AG09309 (cell line): ENCODE measurements around the gene ANKRD28.
"Not testable (repeated sequence)": the region's sequence is repeated elsewhere in the genome, so short reads cannot be mapped to it uniquely, and the experiment has no call there.

Source experiments
- DNase-seq: peaks from one replicate; pipeline ENCODE4 v3.0.0-alpha.2; 2010; ENCODE audit warnings: low read depth
- H3K4me3 ChIP-seq: 2 replicates; pipeline ENCODE4 v1.5.1; 2011; ENCODE audit warnings: mild to moderate bottlenecking, low read depth, low read length, moderate library complexity; ENCODE audit not compliant: control insufficient read depth
- CTCF ChIP-seq: IDR thresholded peaks from 2 replicates; pipeline ENCODE4 v1.5.1; 2011; ENCODE audit warnings: mild to moderate bottlenecking, low read depth, low read length, inconsistent platforms; ENCODE audit not compliant: insufficient read depth, control insufficient read depth; ENCODE audit errors: missing control alignments

The ANKRD28 gene

GRCh38 chr3:15753056-15753710 lies 44.6 kb downstream of the ANKRD28 start:
- H3K4me3 ChIP-seq: no peak overlapping the region
- no peak for DNase-seq
- no peak for TF ChIP-seq CTCF

DNA sequence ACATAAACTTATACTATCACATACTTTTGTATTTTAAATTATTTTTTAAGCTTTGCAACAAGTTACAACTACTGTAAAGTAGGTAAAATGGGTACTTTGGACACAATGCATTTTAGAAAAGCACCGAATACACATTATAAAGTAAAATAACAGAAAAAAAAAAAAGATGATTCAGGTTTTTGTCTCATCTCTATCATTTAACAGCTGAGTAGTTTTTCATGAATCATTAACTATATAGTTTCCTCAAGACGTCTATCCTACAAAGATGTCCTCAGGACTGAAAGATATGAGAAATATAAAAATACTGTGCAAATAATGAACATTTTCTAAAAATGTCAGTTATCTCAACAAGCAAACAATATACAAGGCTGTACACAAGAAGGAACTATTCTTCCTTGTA lies 46.9 kb downstream of the ANKRD28 start:
- no peak overlapping the region for H3K4me3 ChIP-seq
- no peak for DNase-seq
- no peak for TF ChIP-seq CTCF

DNA sequence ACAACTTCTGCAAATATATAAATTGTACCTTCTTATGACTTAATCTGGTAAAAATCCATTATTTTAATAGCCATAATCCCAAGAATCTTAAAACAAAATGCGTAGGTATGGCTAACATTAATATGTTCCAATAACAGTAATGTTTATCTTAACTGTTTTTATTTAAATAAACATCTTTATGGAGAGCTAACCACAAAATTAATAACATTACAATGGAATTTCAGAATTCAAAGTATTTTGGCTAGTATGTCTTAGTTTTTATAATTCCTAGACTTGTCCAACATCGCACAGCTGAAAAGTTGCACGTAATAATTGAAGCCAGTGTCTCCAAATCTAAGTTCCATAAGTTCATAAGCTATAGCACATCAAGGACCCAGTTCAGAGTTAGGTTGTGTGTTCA lies 47.6 kb downstream of the ANKRD28 start:
- TF ChIP-seq CTCF: no peak
- DNase-seq: no peak
- H3K4me3 ChIP-seq: no peak overlapping the region

DNA sequence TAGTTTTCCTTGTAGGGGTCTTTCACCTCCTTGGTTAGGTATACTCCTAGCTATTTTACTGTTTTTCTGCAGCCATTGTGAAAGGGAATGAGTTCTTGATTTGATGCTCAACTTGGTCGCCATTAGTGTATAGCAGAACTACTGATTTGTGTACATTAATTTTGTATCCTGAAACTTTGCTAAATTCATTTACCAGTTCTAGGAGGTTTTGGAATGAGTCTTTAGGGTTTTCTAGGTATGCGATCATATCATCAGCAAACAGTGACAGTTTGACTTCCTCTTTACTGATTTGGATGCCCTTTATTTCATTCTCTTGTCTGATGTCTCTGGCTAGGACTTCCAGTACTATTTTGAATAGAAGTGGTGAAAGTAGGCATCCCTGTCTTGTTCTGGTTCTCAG lies 51.9 kb downstream of the ANKRD28 start:
- H3K4me3 ChIP-seq, DNase-seq: not testable (repeated sequence)

- no peak for DNase-seq
- TF ChIP-seq CTCF: no peak
Observed at GRCh38 chr3:15744176-15744575, 53.6 kb downstream of the ANKRD28 start.

GRCh38 chr3:15743587-15744009 lies 54.2 kb downstream of the ANKRD28 start:
- DNase-seq: no peak
- no peak overlapping the region for H3K4me3 ChIP-seq

More at GRCh38 chr3:15744176-15744575, 53.6 kb downstream of the ANKRD28 start:
- no peak overlapping the region for H3K4me3 ChIP-seq

GRCh38 chr3:15742236-15742635 lies 55.5 kb downstream of the ANKRD28 start:
- H3K4me3 ChIP-seq, DNase-seq: not testable (repeated sequence)

More at GRCh38 chr3:15743587-15744009, 54.2 kb downstream of the ANKRD28 start:
- TF ChIP-seq CTCF: no peak

DNA sequence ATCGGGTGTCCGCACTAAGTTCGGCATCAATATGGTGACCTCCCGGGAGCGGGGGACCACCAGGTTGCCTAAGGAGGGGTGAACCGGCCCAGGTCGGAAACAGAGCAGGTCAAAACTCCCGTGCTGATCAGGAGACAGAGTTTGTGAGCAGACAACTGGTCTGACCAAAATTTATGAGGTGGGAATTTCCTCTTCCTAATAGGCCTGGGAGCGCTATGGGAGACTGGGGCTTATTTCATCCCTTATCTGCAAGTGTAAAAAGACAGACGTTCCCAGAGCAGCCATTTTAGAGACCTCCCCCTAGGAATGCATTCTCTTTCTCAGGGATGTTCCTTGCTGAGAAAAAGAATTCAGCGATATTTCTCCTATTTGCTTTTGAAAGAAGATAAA lies 59.2 kb downstream of the ANKRD28 start:
- not testable (repeated sequence) for DNase-seq, H3K4me3 ChIP-seq
